ENCODE data around the gene NFATC4.
"Not testable (repeated sequence)": the region's sequence is repeated elsewhere in the genome, so short reads cannot be mapped to it uniquely, and the experiment has no call there.

The NFATC4 gene

DNA sequence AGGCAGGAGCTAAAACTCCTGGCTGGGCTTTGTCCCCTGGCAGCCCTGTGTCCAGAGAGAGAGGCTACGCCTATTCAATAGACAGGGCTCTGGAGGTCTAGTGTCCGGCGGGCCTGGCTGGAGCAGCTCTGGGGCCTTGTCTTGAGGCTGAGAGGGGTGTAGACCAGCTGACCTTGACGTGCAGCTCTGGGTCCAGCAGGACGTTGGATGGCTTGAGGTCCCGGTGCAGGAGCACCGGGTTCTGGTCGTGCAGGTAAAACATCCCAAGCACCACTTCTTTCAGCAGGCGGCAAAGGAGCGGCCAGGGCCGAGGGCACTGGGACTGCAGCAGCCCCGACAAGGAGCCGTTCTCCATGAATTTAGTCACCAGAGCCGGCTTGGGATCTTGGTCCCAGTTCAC is 29.1 kb upstream of the NFATC4 start:
- DNase-seq (ENCODE audit: low read depth in 1 of 2, low spot score in 1 of 2), result no peak

GRCh38 chr14:24339284-24340151 is 28.5 kb upstream of the NFATC4 start, which contains the start of gene RIPK3:
RIPK3 (minus strand) TSS chr14:24339991; CDS start chr14:24339826, 165 bp downstream.
- peak; percentile 32 to 60 for DNase-seq (ENCODE audit: low read depth in 1 of 2, low spot score in 1 of 2)

DNA sequence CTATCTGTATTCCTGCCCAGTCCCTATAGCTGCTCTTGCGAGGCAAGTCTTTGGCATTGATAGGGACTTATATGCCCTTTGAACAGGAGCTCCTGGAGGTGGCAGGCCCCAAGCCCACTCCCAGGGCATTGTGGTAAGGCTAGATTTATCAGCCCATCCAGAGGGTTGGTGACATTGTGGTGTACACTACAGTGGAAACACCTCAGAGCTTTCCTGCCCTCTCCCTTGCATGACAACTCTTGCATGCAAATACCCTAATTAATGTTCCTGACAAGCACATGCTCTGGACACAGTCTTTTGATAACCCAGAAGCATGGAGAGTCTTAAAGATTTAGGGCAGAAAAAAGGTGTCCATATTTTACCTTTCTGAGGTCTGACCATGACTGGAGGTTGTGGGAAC is 27.4 kb upstream of the NFATC4 start:
- no peak for DNase-seq (ENCODE audit: low read depth in 1 of 2, low spot score in 1 of 2)

- no peak for DNase-seq (ENCODE audit: low read depth in 1 of 2, low spot score in 1 of 2)
Observed at GRCh38 chr14:24342889-24343288, 25.1 kb upstream of the NFATC4 start.

DNA sequence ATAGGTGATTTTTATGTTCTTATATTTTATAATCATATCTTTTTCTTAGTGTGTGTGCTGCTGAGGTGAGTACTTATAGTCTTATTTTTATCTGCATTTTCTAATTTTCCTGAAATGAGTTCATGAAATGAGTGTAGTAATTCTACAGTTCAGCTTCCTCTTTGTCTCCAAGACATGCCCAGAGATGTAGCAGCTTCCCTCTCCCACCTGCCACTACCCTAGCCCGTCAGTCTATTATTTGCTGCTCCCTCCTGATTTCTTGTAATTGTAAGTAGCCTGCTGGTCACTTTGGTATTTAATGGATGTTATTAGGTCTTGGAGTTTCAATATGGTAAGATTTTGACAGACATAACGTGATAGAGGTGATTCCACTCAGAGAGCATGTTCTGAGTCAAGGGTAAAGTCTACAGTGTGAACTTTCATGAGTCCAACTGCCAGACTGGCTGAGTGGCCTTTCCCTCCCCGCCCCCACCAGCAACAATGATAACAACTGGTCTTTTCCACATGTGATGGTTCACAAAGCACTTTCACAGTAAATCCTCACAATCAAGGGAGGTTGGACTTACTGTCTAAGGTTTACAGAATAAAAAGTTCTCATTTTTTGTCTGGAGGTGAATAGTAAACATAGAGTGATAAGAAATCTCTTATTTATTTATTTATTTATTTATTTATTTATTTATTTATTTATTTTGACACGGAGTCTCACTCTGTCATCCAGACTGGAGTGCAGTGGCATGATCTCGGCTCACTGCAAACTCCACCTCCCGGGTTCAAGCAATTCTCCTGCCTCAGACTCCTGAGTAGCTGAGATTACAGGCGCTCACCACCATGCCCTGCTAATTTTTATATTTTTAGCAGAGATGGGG is 24.0 kb upstream of the NFATC4 start:
- no peak for DNase-seq (ENCODE audit: low read depth in 1 of 2, low spot score in 1 of 2)

DNA sequence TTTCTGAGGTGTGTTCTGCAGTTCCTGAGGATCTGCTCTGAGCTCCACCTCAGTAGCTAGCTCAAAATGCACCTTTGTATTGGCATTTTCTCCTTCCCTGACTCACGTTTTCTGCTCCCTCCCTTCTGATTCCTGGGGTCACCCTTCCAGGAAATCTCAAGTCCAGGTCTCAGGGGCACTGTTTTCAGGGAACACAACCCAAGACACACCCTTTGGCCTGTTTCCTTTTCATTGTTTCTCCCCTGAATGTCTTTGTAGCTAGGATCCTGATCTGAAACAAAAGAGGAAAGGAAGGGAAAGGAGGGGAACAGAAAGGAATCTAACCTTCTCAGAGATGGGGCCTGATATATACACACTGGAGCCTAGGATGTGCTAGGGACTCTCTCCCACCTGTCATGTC is 20.9 kb upstream of the NFATC4 start:
- no peak for DNase-seq (ENCODE audit: low read depth in 1 of 2, low spot score in 1 of 2)

GRCh38 chr14:24348186-24348585 is 19.8 kb upstream of the NFATC4 start:
- no peak for DNase-seq (ENCODE audit: low read depth in 1 of 2, low spot score in 1 of 2)

DNA sequence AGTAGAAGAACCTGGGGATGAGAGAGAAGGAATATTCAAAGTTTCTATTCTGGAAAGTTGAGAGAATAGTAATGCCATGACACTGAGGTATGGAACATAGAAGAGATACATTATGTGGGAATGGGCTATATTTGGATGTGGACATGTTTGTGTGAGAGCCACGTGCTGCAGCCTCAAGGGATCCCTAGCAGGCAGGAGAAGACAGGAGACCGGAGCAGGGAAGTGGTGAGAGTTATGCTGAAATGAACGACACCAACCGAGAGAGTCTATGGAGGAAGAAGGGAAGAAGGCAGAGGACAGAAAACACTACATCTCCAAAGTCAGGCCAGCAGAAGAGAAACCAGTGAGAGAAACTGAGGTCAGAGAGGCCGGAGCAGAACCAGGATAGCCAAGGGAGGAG is 18.2 kb upstream of the NFATC4 start:
- DNase-seq (ENCODE audit: low read depth in 1 of 2, low spot score in 1 of 2), result no peak

GRCh38 chr14:24351517-24351916 is 16.5 kb upstream of the NFATC4 start:
- no peak for DNase-seq (ENCODE audit: low read depth in 1 of 2, low spot score in 1 of 2)

GRCh38 chr14:24353559-24354481 is 14.2 kb upstream of the NFATC4 start:
- no peak for DNase-seq (ENCODE audit: low read depth in 1 of 2, low spot score in 1 of 2)

GRCh38 chr14:24354482-24354825 is 13.5 kb upstream of the NFATC4 start:
- DNase-seq (ENCODE audit: low read depth in 1 of 2, low spot score in 1 of 2), result not testable (repeated sequence)

DNA sequence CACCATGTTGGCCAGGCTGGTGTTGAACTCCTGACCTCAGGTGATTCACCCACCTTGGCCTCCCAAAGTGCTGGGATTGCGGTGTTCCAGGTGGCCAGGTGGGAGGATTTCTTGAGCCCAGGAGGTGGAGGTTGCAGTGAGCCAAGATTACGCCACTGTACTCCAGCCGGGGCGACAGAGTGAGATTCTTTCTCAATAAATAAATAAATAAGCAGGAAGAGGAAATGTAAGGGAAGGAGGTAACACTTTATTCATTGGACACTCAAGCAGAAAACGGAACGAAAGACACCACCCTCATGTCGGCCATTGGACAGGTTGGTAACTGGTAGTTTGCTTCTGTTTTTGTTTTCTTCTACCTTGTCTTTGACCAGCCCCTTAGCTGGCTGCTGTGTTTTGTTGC is 13.0 kb upstream of the NFATC4 start:
- DNase-seq (ENCODE audit: low read depth in 1 of 2, low spot score in 1 of 2), result no peak

GRCh38 chr14:24356208-24356607 is 11.8 kb upstream of the NFATC4 start:
- no peak for DNase-seq (ENCODE audit: low read depth in 1 of 2, low spot score in 1 of 2)

GRCh38 chr14:24360281-24360680 is 7.7 kb upstream of the NFATC4 start:
- DNase-seq (ENCODE audit: low read depth in 1 of 2, low spot score in 1 of 2), result no peak

DNA sequence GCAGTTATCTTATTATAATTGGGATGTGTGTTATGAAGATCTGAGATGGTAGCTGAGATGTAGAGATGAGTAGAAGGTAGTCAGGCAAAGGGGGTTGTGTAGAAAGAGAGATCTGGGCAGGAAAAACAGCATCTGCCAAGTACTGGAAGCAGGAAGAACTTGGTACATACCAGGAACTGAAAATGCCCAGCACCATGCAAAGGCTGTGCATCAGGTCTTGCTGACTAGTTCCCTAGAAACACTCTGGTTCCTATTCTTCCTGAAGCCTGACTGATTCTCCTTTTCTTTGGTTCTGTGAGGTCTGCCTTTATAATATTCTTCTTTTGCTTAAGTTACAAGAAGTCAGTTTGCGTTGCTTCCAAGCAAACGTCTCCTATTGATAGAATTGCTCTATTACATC is 6.7 kb upstream of the NFATC4 start:
- DNase-seq (ENCODE audit: low read depth in 1 of 2, low spot score in 1 of 2), result no peak

GRCh38 chr14:24362241-24362960 is 5.6 kb upstream of the NFATC4 start:
- DNase-seq (ENCODE audit: low read depth in 1 of 2, low spot score in 1 of 2), result no peak

- no peak for DNase-seq (ENCODE audit: low read depth in 1 of 2, low spot score in 1 of 2)
Observed at GRCh38 chr14:24363401-24363800, 4.6 kb upstream of the NFATC4 start.

GRCh38 chr14:24364841-24365240 is 3.1 kb upstream of the NFATC4 start:
- DNase-seq (ENCODE audit: low read depth in 1 of 2, low spot score in 1 of 2), result no peak

- peak in 1 of 2 donors; percentile 48 for DNase-seq (ENCODE audit: low read depth in 1 of 2, low spot score in 1 of 2)
Observed at GRCh38 chr14:24365600-24366412, 2.2 kb upstream of the NFATC4 start.

- no peak for DNase-seq (ENCODE audit: low read depth in 1 of 2, low spot score in 1 of 2)
Observed at GRCh38 chr14:24366413-24366720, 1.6 kb upstream of the NFATC4 start.

All from activated CD4-positive, alpha-beta T cell treated with anti-CD3 and anti-CD28 coated beads, Interleukin-2, amount 50 U/mL, for 24 hours (primary cell).